Loucy (cell line): ENCODE measurements around the gene PHACTR3.

ENCODE experiments used
- CTCF ChIP-seq: fragments of 200-600 bp; sonication (generic); conservative IDR thresholded peaks from 2 replicates; pipeline ENCODE4 v1.5.1; 2014; ENCODE audit warnings: mild to moderate bottlenecking, antibody characterized with exemption, low read length
- EZH2phosphoT487 ChIP-seq: fragments of 200-600 bp; IDR thresholded peaks from 2 replicates; pipeline ENCODE4 v1.6.1; 2018; ENCODE audit warnings: antibody characterized with exemption, mild to moderate bottlenecking, moderate library complexity, borderline replicate concordance

GRCh38 chr20:59672576-59672975 lies 68.2 kb downstream of the PHACTR3 start:
- TF ChIP-seq CTCF (no peak), EZH2phosphoT487 (no peak)
